DMS 273 treated with DMSO at 0.1 percent for 48 hours (cell line): ENCODE measurements around the gene G2E3.

Source experiments
- DNase-seq: peaks from one replicate; lab custom pipeline; 2025; lab: John Stamatoyannopoulos, UW

The G2E3 gene

DNA sequence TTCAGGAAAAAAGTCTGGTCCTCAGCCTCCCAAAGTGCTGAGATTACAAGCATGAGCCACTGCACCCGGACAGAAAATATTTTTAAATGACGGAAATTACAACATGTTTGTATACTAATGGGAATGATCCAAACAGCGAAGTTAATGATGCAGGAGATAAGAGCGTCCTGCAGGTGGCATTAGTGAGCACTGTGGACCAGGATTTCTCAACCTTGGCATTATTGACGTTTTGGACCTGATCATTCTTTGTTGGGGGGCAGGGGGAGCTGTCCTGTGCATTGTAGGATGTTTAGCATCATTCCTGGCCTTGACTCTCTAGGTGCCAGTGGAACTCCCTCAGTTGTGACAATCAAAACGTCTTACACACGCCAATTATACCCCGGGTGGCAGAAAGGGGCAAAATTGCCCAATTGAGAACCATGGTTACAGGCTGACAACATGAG lies 97.3 kb downstream of the G2E3 start:
- DNase-seq = no peak

DNA sequence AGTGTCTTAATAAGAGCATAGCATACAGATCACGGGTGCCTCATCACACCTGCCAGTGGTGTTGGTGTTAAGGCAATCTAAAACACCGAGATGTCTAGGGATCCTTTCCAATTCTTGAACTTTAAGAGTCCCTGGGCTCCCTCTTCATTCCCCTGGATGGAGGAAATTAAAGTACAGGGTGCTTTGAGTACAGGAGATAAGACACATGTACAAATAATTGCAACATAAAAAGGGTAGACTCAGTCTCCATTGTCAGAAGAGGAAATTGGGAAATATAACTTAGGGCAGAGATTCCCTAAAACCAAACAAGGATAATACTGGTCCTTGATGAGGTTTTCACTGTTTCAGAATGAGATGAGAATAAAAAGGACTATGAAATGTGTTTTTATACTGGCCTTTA lies 98.1 kb downstream of the G2E3 start:
- no peak for DNase-seq

DNA sequence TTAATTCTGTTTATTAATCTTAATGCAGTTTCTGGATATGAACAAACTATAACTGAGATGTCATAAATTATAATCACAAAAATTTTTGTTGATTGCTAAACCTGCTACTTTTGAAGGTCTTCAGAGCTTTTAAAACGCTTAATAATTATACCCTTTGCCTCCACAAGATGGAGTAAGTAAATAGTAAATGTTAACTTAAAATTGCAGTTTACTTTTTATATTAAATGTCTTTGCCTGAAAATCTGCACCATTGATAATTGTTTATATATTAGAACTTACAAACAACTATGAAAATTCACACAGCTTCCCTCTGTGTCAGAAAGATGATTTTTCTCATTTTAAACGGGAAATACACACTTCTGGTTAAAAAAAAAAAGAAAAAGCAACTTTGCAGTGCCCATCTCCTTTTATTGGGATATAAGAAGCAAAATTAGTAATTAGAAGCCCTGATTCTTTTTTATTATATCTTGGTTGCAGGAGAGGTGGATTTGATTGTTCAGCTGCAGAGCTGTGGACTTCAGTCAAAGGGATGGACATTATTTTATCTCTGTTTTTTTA lies 98.7 kb downstream of the G2E3 start:
- DNase-seq = no peak

DNA sequence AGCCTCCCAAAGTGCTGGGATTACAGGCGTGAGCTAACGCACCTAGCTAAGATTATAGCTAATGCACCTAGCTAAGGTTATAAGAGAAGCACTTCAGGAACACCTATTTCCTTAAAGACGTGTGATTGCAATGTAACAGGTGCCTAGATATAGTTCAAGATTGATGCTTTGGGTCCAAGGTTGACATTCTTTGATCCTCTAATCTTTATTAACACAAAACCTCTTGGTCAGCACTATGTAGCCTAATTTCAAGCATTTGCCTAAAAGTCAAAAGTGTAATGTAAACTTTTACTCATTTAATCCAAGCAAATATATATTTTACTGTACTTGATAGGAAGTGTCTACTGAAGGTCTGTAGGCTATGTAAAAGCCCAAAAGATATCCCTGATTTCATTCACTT lies 99.7 kb downstream of the G2E3 start:
- DNase-seq = no peak

DNA sequence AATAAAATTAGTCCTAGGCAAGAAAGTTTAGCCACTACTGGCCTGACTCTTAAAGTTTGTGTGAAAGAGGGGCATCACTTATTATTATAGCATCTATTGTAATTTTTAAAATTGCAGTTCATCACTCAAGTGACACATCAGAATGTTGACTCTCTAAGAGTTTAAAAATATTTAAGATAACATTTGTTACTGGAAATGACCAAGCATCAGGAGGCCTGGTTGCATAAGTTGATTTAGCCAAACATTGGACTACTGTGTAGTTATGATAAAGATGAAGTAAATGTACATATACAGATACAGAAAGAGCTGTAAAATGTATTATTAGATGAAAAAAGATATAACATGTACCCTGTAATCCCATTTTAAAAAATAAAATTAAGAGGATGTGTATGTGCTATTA lies 110.6 kb downstream of the G2E3 start:
- no peak for DNase-seq
